K562 (cell line): ENCODE results near the gene CCDC33. TPM values are rescaled to one million over a fixed set of nuclear protein-coding genes. Genes with fewer than 3 reads are reported as not detected.

Source experiments
- ATF1 ChIP-seq, 2 experiments: fragments of 450-650 bp in 1 of 2; IDR thresholded peaks; 2 replicates each; pipeline ENCODE4 v1.6.1; 2016; ENCODE audit warnings: missing compliant biosample characterization in 1 of 2, missing genetic modification characterization in 1 of 2
- ATF7 ChIP-seq: fragments of 450-650 bp; IDR thresholded peaks from 2 replicates; pipeline ENCODE4 v1.7.1; 2014; ENCODE audit warnings: mild to moderate bottlenecking, moderate library complexity
- CBX8 ChIP-seq: fragments of 200-600 bp; sonication (generic); IDR thresholded peaks from 2 replicates; pipeline ENCODE4 v1.6.1; 2012; ENCODE audit warnings: borderline replicate concordance, mixed run types, low read depth, mild to moderate bottlenecking, moderate library complexity, mixed read lengths, low read length, control low read depth, inconsistent platforms; ENCODE audit not compliant: poor library complexity, severe bottlenecking; ENCODE audit errors: extremely low read depth
- NR2F6 ChIP-seq: fragments of 450-650 bp; formaldehyde crosslinking; IDR thresholded peaks from 2 replicates; pipeline ENCODE4 v1.4.0; 2020; ENCODE audit warnings: mild to moderate bottlenecking
- RREB1 ChIP-seq: fragments of 250-450 bp; sonication (Bioruptor Pico); IDR thresholded peaks from 2 replicates; pipeline ENCODE4 v1.4.0; 2020
- polyA plus RNA-seq, 8 experiments: library from polyadenylated mRNA; depleted of rRNA in 4 of 8; stranded (reverse) in 5 of 8; unstranded in 3 of 8; fragments of >200 nt; fragmentation: Nextera tagmentation in 2 of 8; fragmentation: Illumina TruSeq in 1 of 8; extraction: Ambion mirVana in 2 of 8; extraction: Trizol in 1 of 8; gene quantifications; 2 replicates each; pipeline versions ENCODE4 v1.2.1 to v1.2.3, GENCODE V29; 2011 to 2014; ENCODE audit warnings: inconsistent platforms in 1 of 8, missing spikeins in 1 of 8
- total RNA-seq, 7 experiments: library from RNA; depleted of rRNA in 6 of 7; stranded (reverse); fragments of >200 nt in 6 of 7; fragmentation: Illumina TruSeq in 2 of 7; extraction: Trizol in 2 of 7; gene quantifications; 2 replicates each; pipeline versions ENCODE4 v1.2.1 to v1.2.3, GENCODE V29; 2011 to 2021; ENCODE audit warnings: low replicate concordance in 1 of 7

CCDC33 gene
- total and polyA plus RNA-seq, 9 of the 15 experiments (the other 6 are each of a cell fraction or from before 2014, with no cell fraction given), result 0.08 to 1.1 (median 0.15) TPM; not detected in 4

- TF ChIP-seq CBX8, result no peak
- no peak for TF ChIP-seq NR2F6 (CRISPR knock-in tag)
- TF ChIP-seq ATF7, result no peak
- no peak for TF ChIP-seq ATF1 (CRISPR knock-in tag; IDR thresholded peaks at IDR 0.05)
- TF ChIP-seq ATF1 (tag; IDR thresholded peaks at IDR 0.05), result no peak
- TF ChIP-seq RREB1 (CRISPR knock-in tag), result no peak
Measured at GRCh38 chr15:74294010-74294409, 57.9 kb downstream of the CCDC33 start (continued).
